Stimulated activated CD4-positive, alpha-beta T cell treated with anti-CD3 and anti-CD28 coated beads, TNF-alpha, amount 100 ng/mL, for 4 hours (primary cell): ENCODE data around the gene NUDT3.

ENCODE experiments used
- DNase-seq, 3 experiments: peaks; one replicate each; pipeline ENCODE4 v3.0.0-alpha.2; 2020; ENCODE audit warnings: low read depth in 3 of 3

NUDT3 gene

DNA sequence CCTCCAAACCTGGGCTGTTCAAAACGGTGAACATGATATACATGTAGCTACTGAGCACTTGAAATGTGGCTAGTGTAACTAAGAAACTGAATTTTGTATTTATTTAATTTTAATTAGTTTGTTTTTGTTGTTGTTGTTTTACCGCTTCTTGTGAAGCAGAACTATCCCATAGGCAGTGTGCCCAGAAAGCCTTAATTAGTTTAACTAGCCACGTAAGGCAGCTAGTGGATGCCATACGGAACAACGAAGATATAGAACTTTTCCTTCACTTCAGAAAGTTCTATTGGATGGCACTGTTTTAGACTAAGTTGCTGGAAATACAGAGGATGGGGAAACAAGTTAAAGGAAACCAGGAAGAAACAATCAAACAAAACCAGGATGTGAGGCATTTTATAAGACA, 70.6 kb downstream of the NUDT3 start:
- no peak for DNase-seq

DNA sequence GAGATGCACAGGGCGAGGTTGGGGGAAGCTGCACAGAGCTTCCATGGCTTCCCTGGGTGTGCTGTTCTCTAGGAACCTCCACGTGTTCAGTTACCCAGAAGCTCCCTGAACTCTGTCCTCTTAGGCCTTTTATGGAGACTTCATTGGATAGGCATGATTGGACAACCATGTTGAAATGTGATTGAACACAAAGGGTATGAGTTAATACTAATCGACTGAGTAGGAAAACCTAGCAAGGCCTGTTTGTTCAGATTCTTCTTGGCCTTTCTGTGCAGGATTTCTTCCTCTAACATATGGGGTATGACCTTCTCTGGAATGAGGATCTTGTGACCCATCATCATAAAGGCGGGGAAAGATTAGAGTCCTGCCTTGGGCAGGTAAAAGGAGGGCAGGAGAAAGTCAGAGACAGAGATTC, 73.0 kb downstream of the NUDT3 start:
- DNase-seq = no peak

DNA sequence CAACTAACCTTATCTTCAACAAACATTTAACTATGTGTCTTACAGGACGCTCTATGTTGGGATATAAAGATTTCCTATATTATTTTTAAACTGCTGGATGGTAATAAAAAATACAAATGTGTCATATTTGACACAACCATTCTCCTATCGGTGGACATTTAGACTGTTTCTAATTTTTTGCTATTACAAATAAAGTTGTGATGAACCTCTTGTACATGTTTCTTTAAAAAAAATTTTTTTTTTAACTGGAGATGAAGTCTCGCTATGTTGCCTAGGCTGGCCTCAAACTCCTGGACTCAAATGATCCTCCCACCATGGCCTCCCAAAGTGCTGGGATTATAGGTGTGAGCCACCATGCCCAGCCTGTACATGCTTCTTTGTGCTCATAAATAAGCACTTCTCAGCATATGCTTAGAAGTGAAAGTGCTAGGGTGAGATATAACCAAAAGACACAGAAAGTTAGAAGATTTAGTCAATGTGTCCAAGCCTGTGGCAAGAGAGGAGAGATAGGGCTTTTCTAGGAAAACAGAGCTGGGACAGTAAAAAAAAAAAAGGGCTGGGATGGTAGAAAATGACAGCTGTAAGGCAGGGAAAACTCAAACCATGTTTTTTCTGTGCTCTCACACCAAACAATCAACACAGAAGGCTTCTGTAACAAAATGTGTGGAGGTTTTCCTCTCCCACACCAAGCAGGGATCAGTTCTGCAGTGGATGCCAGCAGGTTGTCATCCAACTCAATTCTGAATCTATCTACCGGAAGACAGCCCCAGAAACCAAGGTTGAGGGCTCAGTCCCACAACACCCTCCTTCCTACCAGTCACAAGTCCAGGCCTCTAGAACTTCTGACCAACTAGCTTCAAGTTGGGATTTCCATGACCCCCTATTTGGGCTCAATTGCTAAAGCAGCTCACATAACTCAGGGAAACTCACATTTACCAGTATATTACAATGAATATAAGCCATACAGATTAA, 73.7 kb downstream of the NUDT3 start:
- no peak for DNase-seq

GRCh38 chr6:34317882-34318498, 74.5 kb downstream of the NUDT3 start:
- no peak for DNase-seq

GRCh38 chr6:34317172-34317477, 75.3 kb downstream of the NUDT3 start:
- no peak for DNase-seq

DNA sequence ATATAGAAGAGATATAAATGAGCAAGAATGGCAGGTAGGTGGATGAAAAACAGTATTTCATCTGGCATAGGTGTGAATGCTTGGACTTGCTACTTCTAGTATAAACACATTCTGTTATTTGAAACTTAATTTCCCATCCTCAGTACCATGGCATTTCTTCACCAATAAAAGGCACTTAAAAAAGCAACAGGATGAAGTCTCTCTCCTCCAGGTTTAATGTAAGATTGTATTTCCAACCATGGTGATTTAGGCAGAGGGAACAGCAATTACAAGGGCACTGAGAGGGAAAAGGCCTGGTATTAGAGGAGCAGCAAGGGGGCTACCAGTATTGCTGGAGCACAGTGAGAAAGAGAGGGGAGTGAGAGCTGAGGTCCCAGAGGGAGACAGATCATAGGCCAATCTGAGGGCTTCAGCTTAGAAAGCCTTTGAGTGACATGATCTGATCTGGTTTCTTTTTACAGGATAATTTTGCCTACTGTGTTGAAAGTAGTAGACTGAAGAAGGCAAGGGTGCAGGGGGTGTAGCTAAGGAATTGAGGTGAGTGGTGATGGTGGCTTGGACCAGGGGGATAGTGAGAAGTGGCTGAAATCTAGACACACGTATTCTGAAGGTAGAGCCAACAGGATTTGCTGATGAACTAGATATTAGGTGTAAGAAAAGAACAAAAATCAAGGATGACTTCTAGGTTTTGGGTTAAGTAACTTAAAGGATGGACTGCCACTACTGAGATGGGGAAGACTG, 75.9 kb downstream of the NUDT3 start:
- DNase-seq = no peak

DNA sequence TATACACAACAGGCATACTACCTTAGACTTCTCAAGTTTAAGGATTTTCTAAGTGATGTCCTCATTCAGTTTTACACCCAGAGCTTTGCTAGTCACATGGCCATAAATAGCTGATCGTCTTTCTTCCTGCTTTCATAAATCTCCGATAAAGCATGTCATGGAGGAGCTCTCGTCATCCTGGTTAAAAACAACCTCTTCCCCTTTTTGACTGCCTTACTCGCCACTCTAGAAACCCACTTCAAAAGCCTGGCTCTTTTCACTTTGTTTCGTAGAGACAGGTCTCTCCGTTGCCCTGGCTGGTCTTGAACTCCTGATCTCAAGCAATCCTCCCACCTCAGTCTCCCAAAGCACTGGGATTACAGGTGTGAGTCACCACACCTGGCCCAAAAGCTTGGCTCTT, 76.7 kb downstream of the NUDT3 start:
- no peak for DNase-seq

GRCh38 chr6:34315256-34315655, 77.2 kb downstream of the NUDT3 start:
- no peak for DNase-seq

DNA sequence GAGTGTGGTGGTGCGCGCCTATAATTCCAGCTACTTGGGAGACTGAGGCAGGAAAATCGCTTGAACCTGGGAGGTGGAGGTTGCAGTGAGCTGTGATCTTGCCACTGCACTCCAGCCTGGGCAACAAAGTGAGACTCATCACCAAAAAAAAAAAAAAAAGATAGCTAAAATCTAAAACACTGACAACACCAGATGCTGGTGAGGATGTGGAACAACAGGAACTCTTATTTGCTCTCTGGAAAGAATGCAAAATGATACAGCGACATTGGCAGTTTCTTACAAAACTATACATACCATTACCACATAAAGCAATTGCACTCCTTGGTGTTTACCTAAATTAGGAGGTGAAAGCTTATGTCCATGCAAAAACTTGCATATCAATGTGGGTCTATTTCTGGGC, 80.2 kb downstream of the NUDT3 start:
- no peak for DNase-seq

DNA sequence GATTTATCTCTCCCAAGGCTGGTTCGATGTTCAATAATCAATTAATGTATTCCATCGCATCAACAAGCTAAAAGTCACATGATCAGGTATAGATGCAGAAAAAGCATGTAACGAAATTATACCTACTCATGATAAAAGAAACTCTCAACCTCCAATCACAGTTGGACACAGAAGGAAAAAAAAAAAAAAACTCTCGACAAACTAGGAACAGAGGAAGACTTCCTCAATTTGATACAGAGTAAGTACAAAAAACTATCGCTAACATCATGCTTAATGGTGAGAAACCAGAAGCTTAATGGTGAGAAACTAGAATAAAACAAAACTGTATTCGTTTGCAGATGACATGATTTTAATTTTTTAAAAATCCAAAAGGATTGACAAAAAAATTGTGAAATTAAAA, 81.7 kb downstream of the NUDT3 start:
- DNase-seq = no peak

DNA sequence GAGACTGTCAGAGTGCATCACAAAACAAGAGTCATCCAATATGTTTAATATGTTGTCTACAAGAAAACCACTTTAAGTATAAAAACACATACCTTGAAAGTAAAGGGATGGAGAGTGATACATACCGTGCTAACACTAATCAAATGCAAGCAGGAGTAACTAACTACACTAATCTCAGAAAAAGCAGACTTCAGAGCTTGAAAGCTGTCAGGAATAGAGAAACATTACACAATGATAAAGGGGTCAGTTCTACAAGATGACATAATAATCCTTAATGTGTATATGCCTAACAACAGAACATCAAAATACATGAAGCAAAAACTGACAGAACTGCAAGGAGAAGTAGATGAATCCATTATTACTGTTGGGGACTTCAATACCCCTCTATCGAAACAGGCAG, 84.0 kb downstream of the NUDT3 start:
- DNase-seq = no peak

DNA sequence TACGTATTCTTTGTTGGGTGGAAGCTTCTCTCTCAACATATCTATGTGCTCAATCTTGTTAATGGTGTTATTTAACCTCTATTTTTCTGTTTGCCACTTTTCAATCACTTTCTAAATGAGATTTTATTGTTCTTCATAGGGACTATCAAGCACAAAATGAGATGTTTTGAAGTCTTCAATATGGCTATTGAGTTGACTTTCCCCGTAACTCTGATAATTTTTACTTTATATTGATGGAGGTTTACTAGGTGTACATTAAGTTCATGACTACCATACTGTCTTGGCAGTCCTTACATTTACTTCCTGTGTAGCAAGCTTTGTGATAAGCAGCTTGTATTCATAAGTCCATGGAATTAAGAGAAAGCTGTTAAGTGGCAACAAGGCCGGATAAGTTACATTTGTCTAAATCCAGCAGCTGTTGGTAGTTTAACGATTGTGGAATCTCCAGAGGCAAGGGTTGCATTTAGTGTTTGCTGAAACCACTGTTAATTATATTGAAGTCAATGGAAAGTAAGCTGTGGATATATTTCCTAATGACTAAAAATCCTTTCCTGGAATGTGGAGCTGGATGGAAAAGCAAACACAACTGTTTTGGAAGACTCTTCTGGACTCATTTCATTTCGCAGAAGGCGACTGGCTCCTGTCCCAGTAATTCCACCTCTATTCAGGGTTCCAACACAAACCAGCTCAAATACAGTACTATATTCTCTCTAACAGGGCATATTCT, 86.3 kb downstream of the NUDT3 start:
- DNase-seq = no peak

GRCh38 chr6:34305497-34305896, 87.0 kb downstream of the NUDT3 start:
- DNase-seq = no peak

GRCh38 chr6:34304164-34304563, 88.3 kb downstream of the NUDT3 start:
- no peak for DNase-seq

- DNase-seq = no peak
Observed at GRCh38 chr6:34302929-34303328, 89.5 kb downstream of the NUDT3 start.

GRCh38 chr6:34301408-34301807, 91.1 kb downstream of the NUDT3 start:
- no peak for DNase-seq

DNA sequence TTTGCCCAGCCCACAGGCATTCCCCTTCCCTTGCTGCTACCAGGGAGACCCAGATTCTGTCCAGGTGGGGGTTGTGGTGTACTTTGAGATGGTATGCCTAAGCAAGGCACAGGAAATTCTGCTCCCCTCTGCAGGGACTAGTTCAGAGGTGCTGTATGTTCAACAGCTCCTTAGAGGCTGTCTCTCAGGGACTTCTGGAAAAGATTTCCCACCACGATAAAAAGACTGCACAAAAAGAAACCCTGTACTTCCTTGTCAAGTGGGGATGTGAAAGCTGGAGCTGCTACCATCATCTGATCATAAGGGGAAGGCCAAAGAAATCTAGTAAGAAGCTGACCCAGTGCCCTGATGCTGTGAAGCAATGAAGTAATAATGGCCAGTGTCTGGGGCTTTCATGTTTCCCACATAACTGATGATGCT, 92.1 kb downstream of the NUDT3 start:
- DNase-seq = no peak

GRCh38 chr6:34298941-34299340, 93.5 kb downstream of the NUDT3 start:
- no peak for DNase-seq

- no peak for DNase-seq
Observed at GRCh38 chr6:34295721-34296120, 96.7 kb downstream of the NUDT3 start.

GRCh38 chr6:34292954-34293353, 99.5 kb downstream of the NUDT3 start:
- no peak for DNase-seq

- no peak for DNase-seq
Observed at GRCh38 chr6:34289137-34289536, 103.3 kb downstream of the NUDT3 start.

GRCh38 chr6:34288581-34288980, 103.9 kb downstream of the NUDT3 start:
- DNase-seq = no peak
